ENCODE measurements around the gene BRSK2.

The BRSK2 gene

DNA sequence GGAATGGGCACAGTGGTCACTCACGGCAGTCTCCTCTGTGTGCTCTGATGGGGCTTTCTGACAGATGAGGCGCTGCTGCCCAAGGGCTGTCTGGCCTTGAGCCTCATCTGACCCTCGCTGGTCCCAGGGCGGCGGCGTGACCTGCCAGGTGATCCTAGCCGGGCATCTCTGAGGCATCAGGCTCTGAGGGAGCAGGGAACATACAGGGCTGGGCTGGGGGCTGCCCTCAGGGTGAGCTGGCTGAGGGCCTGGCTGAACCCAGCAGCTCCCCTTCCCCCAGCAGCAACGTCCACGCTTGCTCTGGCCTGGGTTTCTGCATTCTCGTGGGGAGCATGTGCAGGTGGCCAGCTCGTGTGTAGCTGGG, 49.2 kb downstream of the BRSK2 start:
- no peak for DNase-seq

DNA sequence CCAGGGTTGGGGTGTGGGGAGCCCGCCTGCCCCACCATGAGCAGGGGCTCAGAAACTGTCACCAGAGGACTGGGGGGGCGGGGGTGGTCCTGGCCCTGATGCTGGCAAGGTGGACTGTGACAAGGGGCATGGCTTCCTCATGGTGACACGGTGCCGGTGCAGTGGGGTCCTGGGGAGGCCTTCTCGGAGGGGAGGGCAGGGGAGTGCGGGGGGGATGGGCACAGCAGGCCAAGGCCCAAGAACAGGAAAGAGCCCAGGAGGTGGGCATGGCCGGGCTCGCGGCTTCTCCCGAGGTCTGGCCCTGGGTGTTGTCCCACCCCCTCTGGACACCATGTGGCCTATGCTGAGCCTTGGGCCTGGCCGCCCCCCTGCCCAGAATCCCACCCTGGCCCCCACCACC, 49.6 kb downstream of the BRSK2 start:
- DNase-seq = no peak

DNA sequence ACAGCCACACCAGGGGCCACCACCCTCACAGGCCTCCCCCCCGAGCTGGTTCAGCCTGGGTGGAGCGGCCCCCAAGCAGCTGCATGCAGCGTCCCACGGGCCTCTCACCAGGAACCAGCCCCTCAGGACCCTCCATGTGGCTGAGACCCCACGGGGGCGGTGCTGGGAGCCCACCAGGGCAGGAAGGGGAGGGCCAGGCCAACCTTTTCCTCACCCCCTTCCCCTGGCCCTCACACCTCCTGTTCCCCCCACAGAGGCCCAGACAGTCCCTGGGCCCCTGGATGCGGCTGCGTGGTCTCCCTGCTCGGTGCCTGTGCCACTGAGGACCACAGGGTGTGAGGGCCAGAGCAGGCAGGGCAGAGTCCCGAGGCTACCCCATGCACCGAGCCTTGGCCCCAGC, 50.3 kb downstream of the BRSK2 start:
- DNase-seq = no peak

DNA sequence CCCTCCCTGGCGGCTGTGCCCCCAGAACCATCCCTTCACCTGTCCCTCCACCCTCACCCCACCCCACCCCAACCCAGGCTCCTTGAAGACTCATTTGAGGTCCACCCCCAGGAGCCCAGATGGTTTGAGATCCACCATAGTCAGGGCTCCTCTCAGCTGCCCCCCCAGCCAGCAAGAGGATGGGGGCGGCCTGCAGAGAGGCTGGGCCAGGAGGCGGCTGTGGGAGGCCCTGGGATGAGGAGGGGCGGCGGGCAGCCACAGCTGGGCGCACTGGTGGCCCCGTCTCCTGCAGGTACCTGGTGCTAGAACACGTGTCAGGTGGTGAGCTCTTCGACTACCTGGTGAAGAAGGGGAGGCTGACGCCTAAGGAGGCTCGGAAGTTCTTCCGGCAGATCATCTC, 50.8 kb downstream of the BRSK2 start:
- no peak for DNase-seq

DNA sequence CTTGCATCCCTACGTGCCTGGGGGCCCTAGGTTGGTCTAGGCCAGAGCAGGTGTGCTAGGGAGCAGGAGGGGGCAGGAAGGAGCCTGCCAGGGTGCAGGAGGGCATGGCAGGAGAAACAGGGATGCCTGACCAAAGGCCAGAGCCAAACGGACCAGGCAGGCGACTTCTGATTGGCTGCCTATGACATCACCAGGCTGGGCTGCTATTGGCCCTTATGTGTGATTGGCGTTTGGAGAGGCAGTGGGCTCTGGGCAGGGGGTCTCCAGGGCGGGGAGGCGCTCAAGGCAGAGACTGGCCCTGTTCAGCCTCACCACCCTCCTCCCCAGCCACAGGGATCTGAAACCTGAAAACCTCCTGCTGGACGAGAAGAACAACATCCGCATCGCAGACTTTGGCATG, 52.4 kb downstream of the BRSK2 start:
- no peak for DNase-seq

DNA sequence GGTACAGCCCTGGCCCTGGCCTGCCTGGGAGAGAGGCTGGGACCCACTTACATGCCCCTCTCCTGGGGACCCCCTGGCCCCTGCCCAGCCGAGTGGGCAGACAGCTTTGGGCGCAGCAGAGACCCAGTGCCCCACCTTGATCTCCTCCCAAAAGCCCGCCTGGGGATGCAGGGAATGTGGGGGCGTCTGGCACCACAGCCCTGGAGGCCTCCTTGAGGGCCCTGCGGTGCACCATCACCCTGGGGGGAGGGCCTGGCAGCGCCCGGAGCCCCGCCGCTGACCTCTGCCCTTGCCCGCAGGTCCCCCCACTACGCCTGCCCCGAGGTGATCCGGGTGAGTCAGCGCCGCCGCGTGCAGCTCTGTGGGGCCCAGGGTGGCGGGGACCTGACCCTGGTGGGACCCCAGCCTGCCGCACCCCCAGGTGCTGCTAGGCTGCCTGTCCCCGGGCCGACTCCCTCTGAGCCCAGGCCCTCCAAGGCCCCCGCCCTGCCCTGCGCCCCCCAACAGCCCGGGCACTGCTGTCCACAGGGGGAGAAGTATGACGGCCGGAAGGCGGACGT, 53.2 kb downstream of the BRSK2 start:
- DNase-seq = no peak

DNA sequence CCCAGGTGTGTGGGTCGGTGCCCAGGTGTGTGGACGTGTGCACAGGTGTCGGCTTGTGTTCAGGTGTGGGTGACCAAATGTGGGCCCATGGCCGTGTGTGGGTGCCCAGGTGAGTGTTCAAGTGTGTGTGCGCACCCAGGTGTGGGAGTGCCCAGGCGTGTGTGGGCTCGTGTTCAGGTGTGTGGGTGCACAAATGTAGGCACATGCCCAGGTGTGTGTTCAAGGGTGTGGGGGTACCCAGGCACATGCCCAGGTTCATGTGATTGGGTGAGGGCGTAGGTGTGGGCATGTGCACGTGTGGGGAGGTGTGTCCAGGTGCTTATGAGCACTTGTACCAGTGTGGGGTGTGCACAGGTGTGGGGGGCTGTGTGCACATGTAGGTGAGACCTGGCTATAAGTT, 54.0 kb downstream of the BRSK2 start:
- DNase-seq = no peak

DNA sequence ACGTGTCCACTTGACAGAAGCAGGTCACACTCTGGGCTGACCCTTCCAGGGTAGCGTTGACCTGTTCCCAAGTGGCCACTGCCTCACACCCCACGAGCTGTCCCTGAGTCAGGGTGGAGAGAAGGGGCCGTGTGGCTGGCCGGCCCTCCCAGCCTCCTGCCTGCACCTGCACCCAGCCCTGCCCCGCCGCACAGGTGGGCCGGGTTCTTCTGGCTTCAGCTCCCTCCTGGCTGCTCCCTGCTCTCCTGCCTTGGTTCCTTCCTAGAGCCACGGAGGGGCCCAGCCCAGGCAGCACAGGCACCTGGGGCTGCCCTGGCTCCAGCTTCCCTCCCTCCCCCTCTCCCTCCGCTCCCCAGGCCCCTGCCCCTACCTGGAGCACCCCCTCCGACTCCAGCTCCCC, 54.6 kb downstream of the BRSK2 start:
- DNase-seq = no peak

DNA sequence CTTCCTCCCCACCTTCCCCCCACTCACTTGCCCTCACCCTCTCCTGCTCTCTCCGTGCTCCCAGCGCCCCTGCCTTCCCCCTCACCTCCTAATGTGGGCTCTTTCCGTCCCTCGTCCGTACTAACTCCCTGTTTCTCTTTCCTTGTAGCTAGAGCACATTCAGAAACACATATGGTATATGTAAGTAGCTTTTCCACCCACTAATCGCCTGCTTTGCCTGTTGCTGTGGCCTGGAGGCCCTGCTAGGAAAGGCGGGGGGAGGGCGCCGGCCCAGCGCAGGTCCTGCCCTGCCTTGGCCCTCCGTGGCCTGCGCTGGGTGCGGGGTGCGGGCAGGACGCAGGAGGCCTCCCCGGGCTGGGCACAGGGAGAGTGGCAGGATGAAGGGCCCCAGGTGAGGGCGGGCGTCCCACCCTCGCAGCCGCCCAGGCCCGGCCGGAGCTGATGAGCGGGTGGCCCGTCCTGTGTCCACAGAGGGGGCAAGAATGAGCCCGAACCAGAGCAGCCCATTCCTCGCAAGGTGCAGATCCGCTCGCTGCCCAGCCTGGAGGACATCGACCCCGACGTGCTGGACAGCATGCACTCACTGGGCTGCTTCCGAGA, 55.2 kb downstream of the BRSK2 start:
- no peak for DNase-seq

DNA sequence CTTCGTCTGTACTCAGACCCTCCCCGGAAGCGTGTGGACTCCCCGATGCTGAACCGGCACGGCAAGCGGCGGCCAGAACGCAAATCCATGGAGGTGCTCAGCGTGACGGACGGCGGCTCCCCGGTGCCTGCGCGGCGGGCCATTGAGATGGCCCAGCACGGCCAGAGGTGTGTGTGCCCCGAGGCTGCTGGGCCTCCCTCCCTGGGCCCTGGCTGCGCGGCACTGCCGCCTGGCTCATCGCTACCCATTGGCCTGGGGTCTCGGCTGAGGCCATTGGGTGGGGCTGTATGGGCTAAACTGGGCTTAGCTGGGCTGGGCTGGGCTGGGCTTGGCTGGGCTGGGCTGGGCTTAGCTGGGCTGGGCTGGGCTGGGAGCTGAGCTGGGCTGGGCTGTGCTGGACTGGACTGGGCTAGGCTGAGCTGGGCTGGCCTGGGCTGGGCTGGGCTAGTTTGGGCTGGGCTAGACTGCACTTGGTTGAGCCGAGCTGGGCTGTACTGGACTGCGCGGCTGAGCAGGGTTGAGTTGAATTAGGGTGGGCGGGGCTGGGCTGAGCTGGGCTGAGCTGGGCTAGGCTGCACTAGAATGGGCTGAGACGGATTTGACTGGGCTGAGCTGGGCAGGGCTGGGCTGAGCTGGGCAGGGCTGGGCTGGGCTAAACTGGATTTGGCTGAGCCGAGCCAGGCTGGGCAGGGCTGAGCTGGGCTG, 56.2 kb downstream of the BRSK2 start:
- no peak for DNase-seq

DNA sequence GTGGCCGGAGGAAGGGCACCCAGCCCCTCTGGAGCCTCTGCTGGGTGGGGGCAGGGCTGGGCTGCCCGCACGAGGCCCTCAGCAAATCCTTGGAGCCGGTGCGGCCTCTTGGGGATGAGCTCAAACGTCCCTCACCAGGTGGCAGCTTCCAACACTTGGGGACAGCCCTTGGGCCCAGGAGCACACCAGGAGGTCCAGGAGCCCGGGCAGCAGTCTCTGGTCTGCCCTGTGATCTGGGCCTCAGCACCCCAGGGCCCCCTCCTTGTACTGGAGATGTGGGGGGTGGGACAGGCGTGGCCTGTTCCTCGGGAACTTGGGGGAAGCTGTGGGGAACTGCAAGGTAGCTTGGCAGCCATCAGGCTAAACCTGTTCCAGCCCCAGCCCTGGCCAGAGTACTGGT, 56.9 kb downstream of the BRSK2 start:
- no peak for DNase-seq

DNA sequence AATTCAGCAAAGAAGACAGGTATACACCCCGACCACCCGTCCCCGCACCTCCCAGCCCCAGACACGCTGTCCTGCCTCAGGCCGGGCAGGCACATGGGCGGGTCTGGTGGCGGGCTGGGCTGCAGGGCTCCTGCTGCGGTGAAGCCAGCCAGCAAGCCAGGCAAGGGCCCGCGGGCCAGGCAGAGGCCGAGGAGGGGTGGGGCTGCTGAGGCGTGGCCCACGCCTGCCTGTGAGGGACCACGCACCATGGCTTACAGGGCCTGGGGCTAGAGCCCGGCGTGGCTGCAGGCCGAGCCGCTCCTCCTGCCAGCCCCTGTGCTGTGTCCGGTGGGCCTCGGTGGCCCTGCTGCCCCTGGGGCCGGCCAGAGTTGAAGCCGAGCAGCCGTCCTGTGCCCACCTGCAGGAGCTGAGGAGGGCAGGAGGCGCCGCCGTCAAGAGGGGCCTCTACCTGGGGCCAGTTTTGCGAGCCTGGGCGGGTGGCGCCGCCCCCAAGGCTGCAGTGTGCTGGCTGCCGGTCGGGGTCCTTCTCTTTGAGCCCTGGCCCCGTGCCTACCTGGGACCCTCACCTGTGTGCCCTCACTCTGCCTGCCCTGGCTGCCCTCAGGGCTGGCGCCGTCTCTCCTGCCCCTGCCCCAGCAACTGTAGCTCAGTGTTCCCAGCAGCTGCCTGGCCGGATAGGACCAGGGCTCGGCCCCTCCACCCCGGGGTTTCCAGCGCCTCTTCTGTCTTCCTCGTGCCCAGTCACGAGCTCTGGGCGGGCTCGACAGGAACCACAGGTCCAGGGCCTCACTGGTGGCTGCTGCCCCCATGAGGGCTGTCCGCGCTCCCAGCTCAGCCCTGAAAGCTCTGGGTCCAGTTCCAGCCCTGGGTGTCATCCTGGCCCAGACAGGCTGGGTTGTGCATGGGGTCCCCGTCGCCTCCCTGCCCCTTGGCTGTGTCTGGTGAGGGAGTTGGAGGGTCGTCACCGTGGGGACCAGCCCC, 58.4 kb downstream of the BRSK2 start:
- DNase-seq = no peak

DNA sequence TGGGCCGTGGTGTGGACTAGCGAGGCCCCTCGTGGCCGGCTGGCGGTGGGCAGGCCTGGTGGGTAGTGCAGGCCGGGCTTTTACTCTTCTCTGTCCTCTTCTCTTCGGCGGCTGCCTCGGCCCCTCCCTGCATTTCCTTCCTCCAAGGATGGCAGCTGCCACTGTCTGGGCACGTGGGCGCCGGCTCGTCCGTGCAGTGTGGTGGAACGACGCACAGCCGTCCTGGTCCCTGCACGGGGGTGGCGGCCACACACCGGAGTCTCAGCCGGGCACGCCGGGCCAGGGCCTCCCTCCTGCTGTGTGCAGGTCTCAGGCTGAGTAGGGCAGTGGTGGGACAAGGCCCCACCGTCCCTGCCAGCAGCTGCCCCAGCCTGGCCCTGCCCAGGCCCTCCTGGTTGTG, 59.1 kb downstream of the BRSK2 start:
- DNase-seq = no peak

DNA sequence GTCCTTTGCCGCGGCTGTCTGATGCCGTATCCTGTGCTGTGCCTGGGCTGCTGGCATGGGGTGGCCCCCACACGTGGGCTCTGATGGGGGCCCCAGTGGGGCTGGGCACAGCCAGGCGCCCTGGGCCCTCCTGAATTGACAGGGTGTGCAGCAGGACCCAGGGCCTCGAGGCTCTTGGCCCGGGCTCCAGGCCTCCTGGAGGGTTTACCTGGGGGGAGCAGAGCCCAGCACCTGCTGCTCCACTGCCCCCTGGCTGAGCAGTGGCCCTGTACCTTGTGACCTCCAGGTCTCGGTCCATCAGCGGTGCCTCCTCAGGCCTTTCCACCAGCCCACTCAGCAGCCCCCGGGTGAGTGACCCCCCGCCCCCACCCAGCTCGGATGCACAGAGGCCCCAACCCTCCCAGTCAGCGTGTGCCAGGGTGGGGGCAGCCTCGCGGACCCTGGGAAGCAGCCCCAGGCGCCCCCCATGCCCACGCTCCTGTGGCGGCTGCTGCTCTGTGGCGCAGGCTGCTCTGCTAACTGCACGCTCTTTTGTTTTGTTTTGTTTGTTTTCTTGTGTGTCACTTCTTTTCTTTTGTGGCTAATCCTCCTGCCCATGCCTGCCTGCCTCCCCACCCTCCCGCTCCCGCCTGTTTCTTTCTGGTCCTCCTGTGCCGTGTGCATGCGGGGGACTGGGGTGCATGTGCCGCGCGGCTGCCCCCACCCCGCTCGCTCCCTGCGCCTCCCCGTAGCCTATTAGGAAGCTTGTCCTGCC, 59.9 kb downstream of the BRSK2 start:
- DNase-seq = no peak

DNA sequence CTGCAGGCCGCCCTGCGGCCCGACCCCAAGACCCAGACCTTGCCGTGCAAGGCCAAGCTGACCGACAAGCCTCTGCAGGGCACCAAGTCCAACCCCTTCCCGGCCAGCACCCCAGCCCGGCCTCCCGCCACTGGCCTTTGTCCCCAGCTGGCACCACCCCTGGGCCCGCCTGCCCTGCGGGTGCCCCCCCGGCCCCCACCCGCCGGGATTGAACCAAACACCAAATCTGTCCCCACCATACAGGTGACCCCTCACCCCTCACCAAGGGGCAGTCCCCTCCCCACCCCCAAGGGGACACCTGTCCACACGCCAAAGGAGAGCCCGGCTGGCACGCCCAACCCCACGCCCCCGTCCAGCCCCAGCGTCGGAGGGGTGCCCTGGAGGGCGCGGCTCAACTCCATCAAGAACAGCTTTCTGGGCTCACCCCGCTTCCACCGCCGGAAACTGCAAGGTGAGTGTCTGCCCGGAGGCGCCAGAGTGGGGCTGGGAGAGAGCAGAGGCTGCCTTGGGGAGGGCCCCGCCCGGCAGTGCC, 60.7 kb downstream of the BRSK2 start:
- DNase-seq = no peak

DNA sequence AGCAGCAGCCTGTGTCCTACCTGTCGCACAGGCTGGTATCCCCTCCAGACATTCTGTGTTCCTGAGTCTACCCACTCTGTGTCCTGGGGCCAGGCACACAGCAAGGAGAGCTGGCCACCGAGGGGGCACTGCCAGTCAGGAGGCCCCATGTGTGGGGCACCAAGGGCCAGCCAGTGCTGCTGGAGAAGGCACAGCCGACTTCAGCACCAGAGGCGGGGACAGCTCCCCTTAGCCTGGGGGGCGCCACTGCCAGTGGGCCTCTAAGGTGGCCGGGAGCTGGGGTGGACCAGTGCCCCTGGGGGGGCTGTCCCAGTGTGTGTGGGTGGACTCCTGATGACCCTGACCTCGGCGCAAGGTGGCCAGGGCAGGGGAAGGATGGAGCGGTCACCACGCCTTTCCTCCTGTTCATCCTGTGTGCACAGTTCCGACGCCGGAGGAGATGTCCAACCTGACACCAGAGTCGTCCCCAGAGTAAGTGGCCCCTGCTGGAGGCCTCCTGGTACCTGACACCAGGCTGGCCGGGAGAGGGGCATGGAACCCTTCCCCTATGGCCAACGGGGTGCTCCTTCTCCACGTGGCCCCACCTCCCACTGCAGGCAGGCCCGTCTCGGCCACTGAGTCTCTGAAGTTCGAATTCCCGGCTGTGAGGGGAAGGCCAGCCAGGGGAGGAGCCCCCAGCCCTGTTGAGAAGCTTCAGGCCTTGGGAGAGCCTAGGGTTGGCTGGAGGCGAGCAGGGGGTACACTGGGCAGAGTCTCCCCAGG, 61.4 kb downstream of the BRSK2 start:
- no peak for DNase-seq

DNA sequence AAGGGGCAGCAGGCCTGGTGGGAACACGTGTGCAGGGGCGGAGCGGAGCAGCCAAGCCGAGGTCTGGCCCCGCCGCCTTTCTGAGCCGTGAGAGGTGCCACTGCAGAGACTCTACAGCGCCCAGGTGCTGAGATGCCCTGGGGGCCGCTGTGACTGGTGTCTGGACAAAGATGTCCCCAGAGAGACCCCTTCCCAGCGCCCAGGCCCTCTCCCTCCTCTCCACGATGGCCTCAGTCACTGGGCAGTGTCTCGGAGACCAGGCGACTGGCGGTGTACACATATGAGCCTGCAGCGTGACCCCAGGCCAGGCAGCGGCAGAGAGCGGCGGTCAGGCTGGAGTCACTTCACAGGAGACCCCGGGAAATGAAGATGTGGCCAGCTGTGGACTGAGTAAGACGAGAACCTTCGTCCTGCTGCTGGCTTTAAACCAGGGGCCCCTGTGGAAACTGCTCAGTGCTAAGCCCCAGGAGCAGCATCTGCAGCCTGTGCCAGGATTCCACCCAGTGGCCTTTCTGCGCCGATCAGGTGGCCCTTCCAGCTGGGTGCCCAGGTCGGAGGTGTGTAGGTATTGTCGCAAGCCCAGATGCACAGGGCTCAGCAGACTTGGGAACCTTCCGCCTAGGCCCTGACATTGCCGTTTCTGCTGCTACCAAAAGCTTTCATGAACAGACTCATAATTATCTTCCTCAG, 62.2 kb downstream of the BRSK2 start:
- DNase-seq = no peak

DNA sequence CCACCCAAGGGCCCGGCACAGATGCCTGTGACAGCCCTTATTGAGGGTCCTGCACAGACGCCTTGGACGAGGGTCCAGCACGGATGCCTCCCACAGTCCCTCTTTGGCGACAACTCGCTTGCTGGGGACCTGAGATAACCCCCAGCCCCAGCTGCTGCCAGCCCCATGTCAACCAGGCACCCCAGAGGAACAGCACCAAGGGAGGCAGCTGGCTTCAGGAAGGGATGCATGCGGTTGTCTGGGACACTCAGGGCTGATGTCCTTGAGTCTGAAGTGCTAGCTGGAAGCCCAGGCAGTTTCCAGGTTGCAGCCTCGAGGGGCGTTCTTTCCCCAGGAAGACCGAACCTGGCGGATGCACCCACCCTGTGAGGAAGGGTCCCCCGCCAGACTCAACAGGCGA, 63.0 kb downstream of the BRSK2 start:
- no peak for DNase-seq

DNA sequence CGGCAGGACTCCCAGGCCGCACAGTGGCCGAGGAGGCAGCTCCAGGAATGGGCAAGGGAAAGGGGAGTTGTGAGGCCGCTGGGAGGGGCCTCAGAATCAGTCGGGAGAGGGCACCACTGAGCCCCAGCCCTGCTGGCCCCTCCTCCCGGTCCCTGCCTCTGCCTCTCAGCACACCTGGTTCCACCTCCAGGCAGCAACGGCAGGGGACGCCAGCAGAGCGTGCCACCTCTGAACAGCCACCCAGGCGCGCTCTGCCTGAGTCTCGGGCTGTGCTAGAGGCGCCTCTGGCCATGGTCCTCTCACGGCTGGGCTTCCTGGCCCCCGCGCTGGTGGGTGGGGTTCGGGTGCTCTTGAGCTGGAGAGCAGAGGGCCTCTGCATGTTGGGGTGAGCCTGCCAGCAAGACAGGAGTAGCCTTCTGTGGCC, 63.9 kb downstream of the BRSK2 start:
- no peak for DNase-seq

DNA sequence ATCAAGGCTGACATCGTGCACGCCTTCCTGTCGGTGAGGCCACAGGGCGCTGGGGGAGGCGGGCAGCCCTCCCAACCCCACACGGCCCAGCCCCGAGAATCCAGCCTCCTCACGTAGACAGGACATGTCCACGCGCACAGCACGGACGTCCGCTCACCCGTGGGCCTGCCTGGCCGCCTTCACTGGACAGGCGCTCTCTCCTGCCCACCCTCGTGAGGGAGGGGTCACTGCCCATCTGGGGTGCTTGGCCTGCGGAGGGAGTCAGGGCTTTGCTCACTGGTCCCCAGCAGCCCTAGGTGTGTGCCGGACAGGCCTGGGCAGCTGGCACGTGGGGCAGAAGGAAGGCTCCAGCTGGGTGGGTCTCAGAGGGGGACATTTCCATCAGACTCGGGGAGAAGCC, 64.8 kb downstream of the BRSK2 start:
- DNase-seq = no peak
